Endometrial microvascular endothelial cells (primary cell): ENCODE results near the gene GOLT1A. TPM values are rescaled to one million over a fixed set of nuclear protein-coding genes. Genes with fewer than 3 reads are reported as not detected.

ENCODE experiments used
- in situ Hi-C: cut with HindIII; loops from 2 replicates; pipeline ENCODE4 v1.10.0; 2017; ENCODE audit warnings: low sequenced_read_pairs, low pct_unique_long_range_greater_than_20kb; ENCODE audit errors: inconsistent ontology term
- total RNA-seq: library from RNA; depleted of rRNA; stranded (reverse); fragments of >200 nt; gene quantifications from one replicate; pipeline ENCODE4 v1.2.3, GENCODE V29; 2015; ENCODE audit errors: inconsistent ontology term

The GOLT1A gene
- total RNA-seq, 1 donor from 2014 or later, result not detected

DNA sequence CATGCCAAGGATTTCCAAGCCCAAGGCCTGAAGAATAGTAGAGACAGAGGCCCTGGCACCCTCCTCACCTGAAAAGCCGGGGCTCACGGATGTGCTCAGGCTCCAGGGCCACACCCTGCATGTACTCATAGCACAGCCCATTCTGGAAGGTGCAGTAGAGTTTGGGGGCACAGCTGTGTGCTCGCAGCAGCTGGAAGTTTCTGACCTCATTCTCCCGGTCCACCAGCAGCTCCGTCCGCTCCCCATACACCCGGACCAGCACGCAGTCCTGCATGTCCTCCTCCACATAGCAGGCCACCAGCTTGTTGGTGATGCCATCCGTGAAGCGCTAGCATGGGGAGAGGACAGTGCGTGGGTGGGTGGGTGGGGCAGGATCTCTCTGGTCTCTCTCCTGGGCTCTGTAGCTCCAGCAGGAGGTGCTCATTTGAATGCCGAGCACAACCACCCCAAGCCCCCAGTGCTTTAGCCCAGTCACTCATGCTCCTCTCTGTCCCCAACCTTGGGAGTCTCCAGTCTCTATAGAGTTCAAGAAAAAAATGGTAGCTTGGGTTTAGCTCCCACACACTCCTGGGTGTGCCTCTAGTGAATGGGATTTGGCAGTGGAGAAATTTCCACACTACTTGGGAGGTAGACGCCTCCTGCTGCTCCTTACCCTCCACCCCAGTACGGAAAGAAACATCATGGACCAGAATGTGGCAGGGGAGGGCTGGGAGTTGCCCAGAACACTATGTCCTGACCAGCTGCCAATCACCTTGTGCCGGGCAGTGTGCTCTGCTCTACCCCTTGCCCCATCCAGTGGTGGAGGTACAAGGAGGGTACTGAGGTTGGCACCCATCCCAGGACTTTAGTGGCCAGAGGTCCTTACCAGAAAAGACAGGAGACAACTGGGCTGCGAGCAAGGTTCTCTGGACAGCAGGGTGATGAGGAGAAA lies 63.9 kb downstream of the GOLT1A start:
- in situ Hi-C loops, result loop anchor here (25.0 kb wide), 1 partner anchor 288 kb away; the partner anchor contains the start of gene SNRPE

DNA sequence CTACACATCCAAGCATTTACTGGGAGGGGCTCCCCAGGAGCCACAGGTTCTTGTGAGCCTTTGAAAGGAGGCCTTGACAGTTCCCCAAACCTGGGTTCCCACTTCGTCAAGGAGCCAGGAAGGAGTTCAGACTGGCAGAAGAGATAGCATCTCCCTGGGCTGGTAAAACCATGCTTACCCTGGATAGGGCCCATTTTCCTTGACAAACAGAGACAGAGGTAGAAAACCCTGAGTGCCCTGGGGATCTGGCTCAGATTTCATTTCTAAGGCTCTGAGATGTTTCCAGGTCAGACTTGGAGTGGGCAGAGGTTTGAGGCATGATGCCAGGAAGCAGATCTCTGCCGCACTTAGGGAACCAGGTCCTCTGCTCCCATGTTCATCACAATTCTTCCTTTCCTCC lies 64.7 kb downstream of the GOLT1A start:
- in situ Hi-C loops, result loop anchor here (25.0 kb wide), 1 partner anchor 287 kb away; the partner anchor contains the start of gene SNRPE

Other genes with a start within 250 kb of the GOLT1A start
- 8.7 TPM for gene SOX13, start 140.9 kb downstream of the GOLT1A start, total RNA-seq
- gene ETNK2, start 61.9 kb downstream of the GOLT1A start, total RNA-seq, result 8.5 TPM
- not detected for gene REN, start 47.7 kb downstream of the GOLT1A start, total RNA-seq
- 2.0 TPM for gene KISS1, start 17.5 kb downstream of the GOLT1A start, total RNA-seq
- gene PLEKHA6, start 145.9 kb upstream of the GOLT1A start, total RNA-seq, result 2.2 TPM
- 39.4 TPM for gene PPP1R15B, start 197.8 kb upstream of the GOLT1A start, total RNA-seq